Erythroblast (primary cell): ENCODE measurements around the gene SIRT6.

Experiments used
- GATA1 ChIP-seq: IDR thresholded peaks from 2 replicates; pipeline ENCODE4 v1.6.1; 2011; ENCODE audit warnings: low read depth, mild to moderate bottlenecking, control low read depth, low read length, moderate library complexity
- POLR2A ChIP-seq: IDR thresholded peaks from 2 replicates; pipeline ENCODE4 v1.6.1; 2011; ENCODE audit warnings: mild to moderate bottlenecking, low read length

DNA sequence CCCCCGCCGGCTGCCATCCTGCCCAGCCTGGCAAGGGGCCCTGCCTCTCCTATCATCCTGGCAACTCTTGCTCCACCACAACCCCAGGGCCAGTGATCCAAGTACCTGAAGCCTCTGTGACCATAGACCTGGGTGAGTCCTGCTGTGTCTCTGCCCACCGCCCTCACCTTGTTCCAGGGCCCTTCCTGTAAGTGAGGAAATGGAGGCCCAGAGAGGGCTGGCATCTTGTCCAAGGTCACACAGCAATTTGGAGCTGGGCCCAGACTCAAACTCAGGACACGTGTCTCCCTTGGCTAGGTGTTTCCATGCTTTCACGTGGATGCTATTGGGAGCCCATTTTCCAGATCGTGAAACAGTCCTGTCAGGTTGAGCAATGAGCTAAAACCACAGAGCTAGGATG is 25.2 kb downstream of the SIRT6 start:
- TF ChIP-seq POLR2A (no peak), GATA1 (no peak)
